Suppressor macrophage (primary cell): ENCODE measurements around the gene FTCDNL1.
A peak's percentile ranks its signal among the peaks of the same experiment; 100 is the strongest.

ENCODE experiments used
- DNase-seq, 4 experiments: peaks; one replicate each; pipeline ENCODE4 v3.0.0-alpha.2; 2020 to 2022
- total RNA-seq, 17 experiments: gene quantifications; one replicate each; lab custom pipeline; 2026; ENCODE audit warnings: mixed read lengths in 6 of 17, inconsistent platforms in 3 of 17; lab: John Stamatoyannopoulos, UW

Gene FTCDNL1
- total RNA-seq: 2.4 to 13.4 (median 7.8) reads per million in 17 experiments

DNA sequence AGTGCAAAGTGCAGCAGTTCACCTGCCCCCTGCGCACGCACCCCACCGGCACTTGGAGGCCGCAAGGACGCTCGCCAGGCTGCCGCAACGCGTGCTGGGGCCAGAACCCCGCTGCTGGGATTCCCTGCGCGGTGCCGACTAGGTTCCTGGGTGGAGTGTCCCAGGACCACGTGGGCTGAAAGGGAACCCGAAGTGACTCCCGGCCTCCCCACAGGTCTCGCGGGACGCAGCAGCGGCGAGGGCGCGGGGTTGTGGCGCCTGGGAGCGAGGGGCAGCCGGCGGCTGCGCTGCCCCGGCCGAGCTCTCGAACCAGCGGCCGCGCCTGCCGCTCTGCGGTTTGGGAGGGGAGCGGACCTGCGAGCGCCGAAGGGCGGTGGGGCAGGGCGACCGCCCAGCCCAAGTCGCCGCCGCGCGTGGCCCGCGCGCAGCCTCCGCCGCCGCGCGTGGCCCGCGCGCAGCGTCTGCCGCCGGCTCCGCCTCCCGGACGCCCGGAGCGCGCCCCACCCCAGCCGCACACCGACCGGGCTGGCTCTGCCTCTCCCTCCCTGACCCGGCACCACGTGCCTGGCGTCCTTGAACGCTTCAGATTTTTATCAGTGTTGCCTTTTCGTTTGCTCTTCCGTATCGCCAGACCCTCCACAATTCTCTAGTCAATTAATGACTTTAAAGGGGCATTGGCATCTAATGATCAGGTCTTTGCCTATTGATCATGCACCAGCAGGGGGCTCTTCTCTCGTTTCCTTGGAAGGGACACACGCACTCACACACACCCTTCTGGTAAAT is at the start of gene FTCDNL1:
TSS of gene FTCDNL1 (minus strand) at position 475 of the 783 bp plus-strand sequence. CDS start 2,230 bp downstream, outside the sequence.
- DNase-seq: peak; percentile 83 to 95 (median 92)

DNA sequence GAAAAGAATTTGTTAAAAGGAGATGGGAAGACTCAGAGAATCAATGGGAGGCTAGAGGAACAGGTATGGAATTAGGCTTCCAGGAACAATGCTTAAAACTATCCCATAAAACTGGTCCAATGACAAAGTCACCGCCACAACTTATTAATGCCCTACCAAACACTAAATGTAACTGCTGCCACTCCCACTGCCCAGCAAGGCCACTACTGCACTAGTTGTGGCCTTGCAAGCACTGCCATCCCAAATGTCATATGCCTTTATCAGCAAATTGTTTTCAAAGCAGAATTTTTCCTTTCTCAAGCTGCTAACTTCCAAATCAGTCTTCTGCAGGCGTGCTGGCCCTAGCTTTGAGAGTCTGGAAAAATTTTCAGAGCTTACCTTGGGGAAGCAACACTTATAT is 45.6 kb upstream of the FTCDNL1 start:
- DNase-seq: no peak

- no peak for DNase-seq
Measured at GRCh38 chr2:199895406-199895805, 44.4 kb upstream of the FTCDNL1 start.

GRCh38 chr2:199883474-199884212 is 32.7 kb upstream of the FTCDNL1 start:
- DNase-seq: no peak

DNA sequence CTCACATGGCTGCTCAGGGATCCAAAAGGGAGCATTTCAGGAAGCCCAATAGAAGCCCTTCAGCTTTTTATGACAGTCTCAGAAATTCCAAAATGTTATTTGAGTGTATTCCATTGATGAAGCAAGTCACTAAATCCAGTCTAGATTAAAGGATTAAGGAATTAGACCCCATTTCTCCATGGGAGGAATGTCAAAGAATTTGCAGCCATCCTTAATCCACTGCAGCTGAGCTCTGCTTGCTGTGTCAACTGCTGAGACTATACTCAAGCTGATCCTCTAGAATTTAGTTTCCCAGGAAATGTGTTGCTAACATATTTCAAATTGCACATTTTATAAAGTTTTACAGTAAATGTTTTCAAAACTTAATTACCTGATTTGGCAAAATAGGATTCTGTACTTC is 31.7 kb upstream of the FTCDNL1 start:
- no peak for DNase-seq

DNA sequence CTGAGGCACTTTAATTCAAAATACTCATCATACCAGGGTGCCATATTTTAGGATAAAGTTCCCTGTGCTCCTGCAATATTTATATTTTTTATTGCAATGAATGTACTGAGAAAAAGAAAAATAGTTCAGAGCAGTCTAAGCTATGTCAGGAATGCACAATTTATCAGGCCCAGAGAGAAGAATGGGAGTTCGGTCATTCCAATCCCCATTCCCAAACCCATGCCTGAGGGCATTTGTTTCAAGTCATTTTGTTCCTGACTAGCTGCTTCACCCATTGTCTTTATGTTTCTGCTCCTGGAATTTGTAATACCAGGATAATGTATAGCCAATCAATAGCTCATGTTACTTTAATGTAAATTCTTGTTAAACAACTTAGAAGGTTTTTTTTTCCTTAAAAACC is 24.4 kb upstream of the FTCDNL1 start:
- no peak for DNase-seq

DNA sequence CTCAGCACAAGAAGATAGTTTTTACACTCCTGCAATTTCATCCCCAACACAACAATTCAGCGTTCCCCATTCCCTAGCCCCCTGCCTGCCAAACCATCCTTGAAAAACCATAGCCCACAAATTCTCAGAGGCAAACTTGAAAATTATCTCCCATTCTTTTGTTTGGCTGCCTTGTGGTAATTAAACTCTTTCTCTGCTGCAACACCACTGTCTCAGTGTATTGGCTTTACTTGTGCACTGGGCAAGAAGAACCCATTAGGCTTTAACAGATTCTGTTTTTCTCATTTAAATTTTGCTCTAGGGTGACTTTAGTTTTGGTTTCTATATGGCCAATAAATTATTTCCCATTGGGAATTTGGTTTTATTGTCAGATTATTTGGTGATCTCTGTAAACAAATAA is 23.2 kb upstream of the FTCDNL1 start:
- no peak for DNase-seq

DNA sequence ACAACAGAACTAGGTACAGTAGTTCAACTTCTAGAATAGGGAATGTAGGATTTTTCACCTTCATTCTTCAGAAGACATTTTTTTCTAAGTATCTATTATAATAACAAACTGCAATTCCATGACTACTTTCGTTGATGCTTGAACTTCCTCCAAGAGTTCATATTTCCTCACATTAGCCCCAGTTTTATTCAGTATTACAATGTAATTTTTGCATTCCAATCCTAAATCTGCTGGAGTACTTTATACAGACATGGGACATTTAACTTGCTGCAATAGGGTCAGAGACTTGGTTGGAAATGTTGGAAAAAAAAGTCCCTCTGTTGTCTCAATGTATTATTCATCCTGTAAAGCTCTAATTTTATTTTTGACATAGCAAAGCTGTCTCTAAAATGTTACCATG is 19.6 kb upstream of the FTCDNL1 start:
- no peak for DNase-seq

DNA sequence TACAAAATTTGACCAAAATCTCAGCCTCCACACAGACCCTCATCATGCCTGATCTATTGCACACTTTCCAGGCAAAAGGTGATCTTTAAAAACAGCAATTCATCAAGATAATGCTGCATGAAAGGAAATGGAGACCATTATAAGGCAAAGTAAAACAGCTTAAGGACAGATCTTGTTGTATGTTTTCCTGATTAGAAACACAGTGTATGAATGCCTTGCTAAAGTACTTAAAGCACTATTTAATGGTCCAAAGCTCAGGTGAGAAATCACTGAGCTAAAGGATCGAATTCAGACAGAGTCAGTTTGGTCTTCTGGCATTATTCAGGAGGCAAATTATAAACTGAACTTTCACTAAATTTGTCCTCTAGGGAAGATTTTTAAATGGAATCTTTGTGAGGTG is 18.7 kb upstream of the FTCDNL1 start:
- DNase-seq: no peak

- DNase-seq: no peak
Measured at GRCh38 chr2:199869227-199869541, 18.2 kb upstream of the FTCDNL1 start.

- no peak for DNase-seq
Measured at GRCh38 chr2:199868431-199869226, 17.6 kb upstream of the FTCDNL1 start.

DNA sequence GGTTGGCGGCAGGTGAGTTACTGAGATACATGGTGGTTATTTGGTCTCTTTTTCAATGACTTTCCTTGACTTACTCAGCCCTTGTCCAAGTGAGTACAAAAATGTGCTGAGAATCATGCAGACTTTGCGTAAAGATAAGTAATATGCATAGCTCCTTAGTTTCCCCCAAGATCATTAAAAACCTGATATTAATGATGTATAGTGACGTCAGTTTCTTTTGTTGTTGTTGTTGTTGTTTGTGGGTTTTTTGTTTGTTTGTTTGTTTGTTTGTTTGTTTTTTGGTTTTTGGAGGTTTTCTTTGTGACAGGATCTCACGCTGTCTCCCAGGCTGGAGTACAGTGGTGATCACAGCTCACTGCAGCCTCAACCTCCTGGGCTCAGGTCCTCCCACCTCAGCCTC is 14.9 kb upstream of the FTCDNL1 start:
- no peak for DNase-seq

- peak in 1 of 4 experiments; percentile 16 for DNase-seq
Measured at GRCh38 chr2:199862788-199863187, 11.8 kb upstream of the FTCDNL1 start.

DNA sequence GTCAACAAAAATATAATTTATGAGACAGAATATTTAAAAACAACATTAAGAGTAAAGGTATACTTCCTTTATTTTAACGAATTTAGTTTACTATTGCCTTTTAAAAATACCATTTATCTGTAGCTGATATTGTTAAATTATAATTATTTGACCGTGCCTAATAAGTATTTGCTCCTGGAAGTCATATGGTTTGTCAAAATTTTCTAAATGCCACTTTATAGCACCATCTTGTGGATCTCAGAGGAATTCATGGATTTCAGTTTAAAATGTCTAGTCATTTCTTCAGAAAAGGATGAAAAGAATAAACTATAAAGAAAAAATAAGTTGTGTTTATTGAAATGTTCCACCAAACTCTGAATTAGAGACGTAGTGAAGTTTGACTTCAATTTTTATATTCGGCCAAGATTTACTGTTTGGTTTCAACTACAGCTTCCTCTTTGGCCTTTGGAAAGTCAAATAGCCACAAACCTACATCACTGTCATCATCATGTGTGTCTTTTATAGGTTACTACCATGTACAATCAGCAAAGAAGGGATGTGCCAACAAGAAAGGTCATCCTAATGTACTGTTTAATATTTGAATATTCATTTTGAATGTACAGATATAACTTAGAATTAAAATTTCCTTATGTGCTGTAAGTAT is 10.3 kb upstream of the FTCDNL1 start:
- peak; percentile 24 to 67 (median 46) for DNase-seq

- DNase-seq: no peak
Measured at GRCh38 chr2:199855812-199856211, 4.8 kb upstream of the FTCDNL1 start.

DNA sequence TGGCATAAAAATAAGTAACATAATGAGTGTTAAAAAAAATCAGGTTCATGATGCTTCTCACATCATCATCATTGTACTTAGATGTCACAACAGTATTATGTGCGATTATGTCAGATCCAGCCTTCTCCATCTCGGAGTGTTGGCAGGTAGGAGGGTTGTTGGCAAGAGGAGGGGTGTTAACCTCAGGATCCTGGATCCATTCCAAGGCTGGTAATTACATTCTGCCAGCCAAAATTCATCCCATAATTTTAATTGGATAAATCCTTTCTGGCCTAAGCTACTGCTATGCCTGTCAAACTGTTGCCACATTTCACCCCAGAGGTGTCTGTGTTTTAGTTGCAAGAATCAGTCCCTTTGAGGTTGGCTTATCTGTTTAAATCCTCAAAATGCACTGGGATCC is 891 bp upstream of the FTCDNL1 start:
- DNase-seq: no peak

DNA sequence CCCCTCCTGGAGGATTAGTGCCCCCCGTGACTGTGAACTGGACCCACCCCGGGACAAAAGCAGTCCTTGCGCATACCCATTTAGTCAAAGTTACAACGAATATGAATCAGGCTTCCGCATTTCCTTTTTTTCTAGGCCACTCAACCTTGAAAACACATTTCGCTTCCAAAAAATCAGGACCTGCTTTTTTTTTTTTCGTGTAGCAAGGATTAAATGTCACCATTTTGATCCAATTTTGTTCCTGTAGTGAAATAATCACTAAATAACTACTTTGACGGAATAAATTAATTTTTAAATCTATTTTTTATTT is 464 bp upstream of the FTCDNL1 start:
- peak in 2 of 4 experiments; percentile 69 to 70 for DNase-seq

DNA sequence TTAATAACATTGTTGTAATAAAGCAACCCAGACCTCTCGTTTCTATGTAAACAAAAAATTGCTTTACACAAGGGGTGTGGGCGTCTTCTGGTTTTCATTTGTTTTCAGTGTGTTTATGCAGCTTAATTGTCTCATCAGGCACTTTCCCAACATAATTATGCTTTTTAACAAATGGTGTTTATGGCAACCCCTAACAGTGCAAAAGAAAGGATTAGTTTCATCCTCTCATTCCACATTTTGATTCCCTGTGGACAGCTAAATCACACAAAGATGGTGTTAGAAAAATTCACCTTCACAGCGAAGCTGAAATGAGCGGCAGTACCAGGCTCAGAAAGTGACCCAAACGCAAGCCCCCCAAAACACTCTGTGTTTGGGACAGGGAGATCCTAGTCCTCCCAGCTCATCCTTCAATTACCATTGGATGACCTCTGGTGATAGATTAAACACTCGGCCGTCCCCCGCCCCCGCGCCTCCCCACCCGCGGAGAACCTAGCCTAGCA is 724 bp downstream of the FTCDNL1 start:
- peak; percentile 1 to 20 (median 12) for DNase-seq

DNA sequence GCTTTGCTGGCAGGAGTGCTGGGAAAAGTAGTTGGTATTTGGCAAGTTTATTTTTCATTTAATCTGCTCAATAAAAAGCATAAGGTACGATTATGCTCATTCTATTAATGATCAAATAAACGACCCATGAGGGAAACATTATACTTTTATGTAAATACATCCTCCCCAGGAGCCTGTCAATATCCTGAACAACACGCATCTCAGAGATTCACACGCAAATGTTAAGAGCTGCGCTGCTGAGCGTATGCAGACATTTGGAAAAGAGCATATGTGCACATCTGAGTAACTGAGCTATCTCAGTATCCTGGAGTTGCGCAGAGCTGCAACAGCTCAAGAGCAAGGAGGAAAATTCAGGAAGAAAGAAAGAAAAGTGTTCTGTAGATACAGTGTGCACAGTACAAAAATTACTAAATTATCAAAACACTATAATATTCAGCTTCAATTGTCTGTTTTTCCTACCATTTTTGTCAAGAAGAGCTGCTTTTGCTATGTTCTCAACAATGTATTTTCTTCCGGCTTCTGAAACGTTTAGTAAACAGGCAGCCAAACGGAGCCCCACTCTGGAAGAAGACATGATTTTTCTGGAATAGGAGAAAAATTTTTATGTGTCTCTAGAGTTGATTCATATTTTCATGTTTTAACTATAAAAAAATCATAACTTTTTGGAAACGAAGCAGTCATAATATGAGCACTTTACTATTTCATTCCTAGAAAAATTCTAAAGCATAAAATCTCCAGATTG is 2.4 kb downstream of the FTCDNL1 start:
- DNase-seq: no peak

DNA sequence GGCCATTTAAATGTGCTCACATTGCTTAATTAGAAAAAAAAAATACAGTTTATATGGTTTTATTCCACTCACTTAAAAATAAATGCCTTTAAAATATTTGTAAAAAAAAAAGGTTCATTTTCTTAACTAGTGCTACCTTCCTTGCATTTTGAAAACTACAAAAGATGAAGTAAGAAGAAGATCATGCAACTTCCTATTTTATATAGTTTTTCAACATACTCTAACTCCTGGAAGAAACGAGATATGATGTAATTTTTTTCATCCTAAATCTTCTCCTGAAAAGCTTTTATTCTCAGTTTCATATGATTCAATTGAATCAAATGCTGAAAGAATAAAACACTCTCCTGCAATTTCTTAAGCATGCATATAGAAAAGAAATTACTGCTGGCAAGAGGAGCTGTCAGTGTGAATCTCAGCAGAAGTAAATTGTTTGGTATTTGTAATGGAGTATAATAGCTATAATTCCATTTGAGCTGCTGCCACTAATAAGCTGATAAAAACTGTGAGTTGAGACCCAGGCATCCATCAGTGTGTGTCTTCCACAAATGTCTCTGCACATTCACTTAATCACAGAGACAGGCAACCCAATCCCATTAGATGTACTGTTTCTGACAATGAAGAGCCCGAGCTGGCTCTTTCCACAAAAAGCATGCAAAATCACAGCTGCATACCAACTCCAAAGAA is 3.7 kb downstream of the FTCDNL1 start:
- peak in 2 of 4 experiments; percentile 32 to 48 for DNase-seq
